ENCODE results near the gene SACS. TPM values are rescaled to one million over a fixed set of nuclear protein-coding genes. Genes with fewer than 3 reads are reported as not detected.

SACS gene
- total RNA-seq, 1 donor from 2014 or later = 7.0 TPM

GRCh38 chr13:23339225-23339624, 94.3 kb downstream of the SACS start:
- Histone ChIP-seq H3K27me3 (no peaks in the 10 kb centered on the region), H3K9me3 (peaks cover 5% of the 10 kb centered on the region), H3K36me3 (peaks cover 14% of the 10 kb centered on the region), H3K4me3 (no peak overlapping the region), H3K4me1 (no peaks in the 10 kb centered on the region), H3K27ac (no peak overlapping the region)
- no peak for TF ChIP-seq CTCF (IDR thresholded peaks at IDR 0.05)
- DNase-seq (no peak), ATAC-seq (no peak)
- intact Hi-C loops (cut with DNase I) = no loop called here

GRCh38 chr13:23330356-23330755, 103.1 kb downstream of the SACS start:
- no peak for DNase-seq
- intact Hi-C loops (cut with DNase I) = no loop called here
- Histone ChIP-seq H3K4me1 (no peaks in the 10 kb centered on the region), H3K9me3 (peaks cover 3% of the 10 kb centered on the region), H3K27ac (no peak overlapping the region), H3K4me3 (no peak overlapping the region), H3K27me3 (no peaks in the 10 kb centered on the region), H3K36me3 (no peaks in the 10 kb centered on the region)
- no peak for TF ChIP-seq CTCF (IDR thresholded peaks at IDR 0.05)
- no peak for ATAC-seq

DNA sequence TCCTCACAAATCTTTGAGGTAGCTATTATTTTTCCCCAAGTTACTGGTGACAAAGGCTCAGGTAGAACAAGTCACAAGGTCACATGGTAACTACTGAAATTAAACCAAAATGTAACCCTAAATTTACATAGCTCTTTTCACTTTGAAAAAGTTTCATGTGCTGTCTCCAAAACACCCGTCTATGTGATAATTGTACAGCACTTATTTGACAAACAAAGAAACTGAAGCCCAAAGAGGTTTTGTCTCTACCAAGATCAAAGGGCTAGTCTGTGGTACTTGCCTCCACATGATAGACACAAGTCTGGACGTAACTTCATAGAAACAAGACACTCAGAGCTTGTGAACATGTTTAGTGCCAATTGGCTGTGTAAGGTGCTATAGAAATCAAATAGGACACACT, 108.3 kb downstream of the SACS start:
- H3K36me3 ChIP-seq = no peaks in the 10 kb centered on the region
- DNase-seq (no peak), ATAC-seq (no peak)
- H3K27ac ChIP-seq = no peak overlapping the region
- no peaks in the 10 kb centered on the region for H3K4me1 ChIP-seq
- no peak overlapping the region for H3K4me3 ChIP-seq
- TF ChIP-seq CTCF (IDR thresholded peaks at IDR 0.05) = no peak
- H3K27me3 ChIP-seq = no peaks in the 10 kb centered on the region
- intact Hi-C loops (cut with DNase I) = no loop called here
- no peaks in the 10 kb centered on the region for H3K9me3 ChIP-seq

GRCh38 chr13:23323946-23324709, 109.4 kb downstream of the SACS start:
- DNase-seq (no peak), ATAC-seq (no peak)
- intact Hi-C loops (cut with DNase I) = no loop called here
- Histone ChIP-seq H3K4me1 (peaks cover 4% of the 10 kb centered on the region), H3K36me3 (no peaks in the 10 kb centered on the region), H3K4me3 (no peak overlapping the region), H3K27ac (no peak overlapping the region), H3K27me3 (no peaks in the 10 kb centered on the region), H3K9me3 (no peaks in the 10 kb centered on the region)
- TF ChIP-seq CTCF (IDR thresholded peaks at IDR 0.05) = no peak

GRCh38 chr13:23322353-23323336, 110.9 kb downstream of the SACS start:
- DNase-seq = no peak
- intact Hi-C loops (cut with DNase I) = no loop called here
- Histone ChIP-seq H3K27ac (no peak overlapping the region), H3K4me3 (no peak overlapping the region), H3K4me1 (peaks cover 4% of the 10 kb centered on the region), H3K27me3 (no peaks in the 10 kb centered on the region), H3K36me3 (no peaks in the 10 kb centered on the region), H3K9me3 (no peaks in the 10 kb centered on the region)
- no peak for ATAC-seq
- no peak for TF ChIP-seq CTCF (IDR thresholded peaks at IDR 0.05)
